Measurements from ENCODE around the gene NT5C1A.

DNA sequence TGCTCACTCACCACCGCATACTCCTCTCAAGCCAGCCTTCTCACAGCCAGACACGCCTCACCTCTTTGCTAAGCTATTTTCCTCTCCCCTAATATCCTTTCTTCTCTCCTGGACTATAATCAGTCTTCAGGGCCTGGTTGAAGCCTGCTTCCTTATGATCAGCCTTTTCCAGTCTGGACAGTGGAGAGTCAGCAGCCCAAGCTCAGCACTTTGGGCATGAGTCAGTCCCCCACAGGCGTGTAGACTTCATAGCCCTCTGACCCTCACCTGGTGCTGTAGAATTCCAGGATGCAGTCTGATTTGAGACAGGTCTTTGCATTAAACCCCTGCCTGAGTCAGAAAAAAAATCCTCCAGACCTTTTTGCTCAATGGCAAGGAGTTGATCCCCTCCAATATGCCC is 16.8 kb upstream of the NT5C1A start:
- TF ChIP-seq, protein P1, sequence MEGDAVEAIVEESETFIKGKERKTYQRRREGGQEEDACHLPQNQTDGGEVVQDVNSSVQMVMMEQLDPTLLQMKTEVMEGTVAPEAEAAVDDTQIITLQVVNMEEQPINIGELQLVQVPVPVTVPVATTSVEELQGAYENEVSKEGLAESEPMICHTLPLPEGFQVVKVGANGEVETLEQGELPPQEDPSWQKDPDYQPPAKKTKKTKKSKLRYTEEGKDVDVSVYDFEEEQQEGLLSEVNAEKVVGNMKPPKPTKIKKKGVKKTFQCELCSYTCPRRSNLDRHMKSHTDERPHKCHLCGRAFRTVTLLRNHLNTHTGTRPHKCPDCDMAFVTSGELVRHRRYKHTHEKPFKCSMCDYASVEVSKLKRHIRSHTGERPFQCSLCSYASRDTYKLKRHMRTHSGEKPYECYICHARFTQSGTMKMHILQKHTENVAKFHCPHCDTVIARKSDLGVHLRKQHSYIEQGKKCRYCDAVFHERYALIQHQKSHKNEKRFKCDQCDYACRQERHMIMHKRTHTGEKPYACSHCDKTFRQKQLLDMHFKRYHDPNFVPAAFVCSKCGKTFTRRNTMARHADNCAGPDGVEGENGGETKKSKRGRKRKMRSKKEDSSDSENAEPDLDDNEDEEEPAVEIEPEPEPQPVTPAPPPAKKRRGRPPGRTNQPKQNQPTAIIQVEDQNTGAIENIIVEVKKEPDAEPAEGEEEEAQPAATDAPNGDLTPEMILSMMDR (conservative IDR thresholded peaks at IDR 0.05; ENCODE audit: low read depth, low read length): no peak
- TF ChIP-seq EZH2 (IDR thresholded peaks at IDR 0.05; ENCODE audit: low read length, unreplicated experiment): no peak
